NOMO-1 (cell line): ENCODE data around the gene SNX32.
"Not testable (repeated sequence)": the region's sequence is repeated elsewhere in the genome, so short reads cannot be mapped to it uniquely, and the experiment has no call there.

Experiments used
- DNase-seq, 2 experiments: peaks; one replicate each; lab custom pipeline; 2025; ENCODE audit not compliant: unreplicated experiment in 2 of 2; lab: John Stamatoyannopoulos, UW

SNX32 gene

DNA sequence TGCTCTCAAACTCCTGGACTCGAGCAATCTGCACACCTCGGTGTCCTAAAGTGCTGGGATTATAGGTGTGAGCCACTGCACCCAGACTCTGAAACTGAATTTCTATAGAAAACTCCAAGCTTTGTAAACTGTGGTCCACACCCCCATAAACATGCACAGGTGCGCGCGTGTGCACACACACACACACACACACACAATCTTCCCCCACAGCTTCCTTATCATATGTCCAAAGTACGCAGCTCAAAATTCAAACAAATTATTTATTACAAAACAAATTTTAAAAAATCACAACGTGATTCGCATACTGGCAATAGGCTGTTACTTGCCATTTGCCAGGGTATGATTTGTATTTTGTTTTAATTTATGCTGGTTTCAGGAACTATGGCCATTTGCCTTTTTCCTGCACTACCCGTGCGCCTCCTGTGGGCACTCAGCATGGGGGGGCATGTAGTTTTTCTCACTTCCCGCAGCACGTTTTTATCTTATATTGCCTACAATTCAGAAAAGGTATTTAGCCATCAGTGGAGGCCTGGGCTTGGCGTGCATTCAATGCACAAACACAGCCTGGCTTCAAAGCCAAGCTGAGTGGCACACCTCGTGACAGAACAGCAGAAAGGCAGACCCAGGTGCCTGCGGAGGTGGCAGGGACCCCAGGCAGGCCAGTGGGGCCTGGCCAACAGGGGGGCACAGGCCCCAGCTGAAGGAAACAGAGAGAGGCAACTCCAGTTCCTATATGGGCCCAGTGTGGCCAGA, 10.8 kb upstream of the SNX32 start:
- DNase-seq: no peak

DNA sequence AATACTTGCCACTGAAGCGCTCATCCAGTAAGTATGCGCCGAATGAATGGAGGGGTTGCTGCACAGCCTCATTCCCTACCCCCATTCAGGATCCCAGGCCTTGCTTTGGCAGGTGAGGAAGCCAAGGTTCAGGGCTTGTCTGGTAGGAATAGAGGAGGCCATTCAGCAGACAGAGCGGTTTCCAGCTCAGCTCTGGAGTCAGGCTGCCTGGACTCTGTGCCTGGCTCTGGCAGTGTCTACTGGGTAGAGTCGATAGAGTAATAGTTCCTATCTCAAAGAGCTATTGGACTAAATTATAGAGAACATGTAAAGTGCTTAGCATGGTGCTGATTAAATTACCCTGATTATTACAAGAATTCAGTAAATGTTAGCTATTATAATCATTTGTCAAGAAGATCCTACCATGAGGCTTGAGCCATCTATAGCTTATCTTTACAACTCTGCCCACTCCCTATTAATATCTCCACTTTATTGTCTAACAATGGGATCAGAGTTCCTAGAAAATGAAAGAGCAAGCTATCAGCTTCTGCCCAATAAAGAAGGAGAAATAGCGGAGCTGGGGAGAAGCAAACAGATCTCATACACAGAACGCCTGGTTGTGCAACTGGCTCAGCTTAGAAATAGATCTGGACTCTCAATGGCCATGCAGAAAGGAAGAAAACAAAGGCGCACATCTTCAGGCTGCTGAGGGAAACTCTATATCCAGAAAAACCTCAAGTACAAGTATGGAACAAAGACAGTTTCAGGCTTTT, 6.6 kb upstream of the SNX32 start:
- DNase-seq: no peak

DNA sequence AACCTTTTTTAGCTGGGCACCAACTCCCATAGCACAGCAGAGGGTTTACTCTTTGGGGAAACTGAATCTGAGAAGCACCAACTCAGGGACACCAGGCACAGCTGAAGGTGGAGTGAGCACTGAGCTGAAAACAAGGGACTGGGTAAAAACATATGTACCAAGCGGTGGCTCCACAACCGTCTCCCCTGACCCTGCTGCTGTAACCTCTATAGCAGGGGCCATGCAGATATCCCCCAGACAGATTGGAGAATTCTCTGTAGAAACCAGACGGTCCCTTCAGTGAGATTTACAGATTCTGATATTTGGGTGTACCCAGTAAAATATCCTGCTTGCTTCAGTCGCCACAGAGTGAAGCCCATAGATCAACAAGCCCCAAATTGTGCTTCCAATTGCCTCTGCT, 4.3 kb upstream of the SNX32 start:
- no peak for DNase-seq

DNA sequence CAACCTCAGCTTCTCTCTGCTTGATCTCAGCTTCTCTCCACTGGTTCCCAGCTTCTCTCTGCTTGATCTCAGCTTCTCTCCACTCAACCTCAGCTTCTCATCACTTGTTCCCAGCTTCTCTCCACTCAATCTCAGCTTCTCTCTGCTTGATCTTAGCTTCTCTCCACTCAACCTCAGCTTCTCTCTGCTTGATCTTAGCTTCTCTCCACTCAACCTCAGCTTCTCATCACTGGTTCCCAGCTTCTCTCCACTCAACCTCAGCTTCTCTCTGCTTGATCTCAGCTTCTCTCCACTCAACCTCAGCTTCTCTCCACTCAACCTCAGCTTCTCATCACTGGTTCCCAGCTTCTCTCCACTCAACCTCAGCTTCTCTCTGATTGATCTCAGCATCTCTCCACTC, 1.5 kb upstream of the SNX32 start:
- DNase-seq: not testable (repeated sequence)

DNA sequence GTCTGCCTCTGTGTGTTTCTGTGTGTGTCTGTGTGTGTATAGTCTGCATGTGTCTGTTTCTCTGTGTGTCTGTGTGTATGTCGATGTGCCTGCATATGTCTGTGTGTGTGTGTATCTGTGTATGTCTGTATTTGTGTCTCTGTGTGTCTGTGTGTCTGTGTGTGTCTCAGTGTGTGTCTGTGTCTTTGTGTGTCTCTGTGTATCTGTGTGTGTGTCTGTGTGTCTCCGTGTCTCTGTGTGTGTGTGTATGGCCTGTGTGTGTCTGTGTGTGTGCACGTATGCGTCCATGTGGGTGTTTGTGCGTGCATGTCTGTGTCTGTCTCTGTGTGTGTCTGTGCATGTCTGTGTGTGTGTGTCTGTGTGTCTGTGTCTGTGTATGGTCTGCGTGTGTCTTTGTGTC, 439 bp downstream of the SNX32 start:
- DNase-seq: no peak

DNA sequence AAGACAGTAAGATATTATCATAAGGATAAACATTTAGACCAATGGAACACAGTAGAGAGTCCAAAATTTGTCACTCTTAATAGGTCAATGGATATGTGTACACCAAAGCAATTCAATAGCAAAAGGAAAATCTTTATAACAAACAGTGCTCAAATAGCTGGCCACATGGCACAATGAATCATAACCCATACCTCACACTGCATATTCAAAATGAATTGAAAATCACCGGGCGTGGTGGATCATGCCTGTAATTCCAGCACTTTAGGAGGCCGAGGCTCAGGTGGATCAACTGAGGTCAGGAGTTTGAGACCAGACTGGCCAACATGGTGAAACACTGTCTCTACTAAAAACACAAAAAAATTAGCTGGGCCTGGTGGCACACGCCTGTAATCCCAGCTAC, 8.4 kb downstream of the SNX32 start:
- no peak for DNase-seq

DNA sequence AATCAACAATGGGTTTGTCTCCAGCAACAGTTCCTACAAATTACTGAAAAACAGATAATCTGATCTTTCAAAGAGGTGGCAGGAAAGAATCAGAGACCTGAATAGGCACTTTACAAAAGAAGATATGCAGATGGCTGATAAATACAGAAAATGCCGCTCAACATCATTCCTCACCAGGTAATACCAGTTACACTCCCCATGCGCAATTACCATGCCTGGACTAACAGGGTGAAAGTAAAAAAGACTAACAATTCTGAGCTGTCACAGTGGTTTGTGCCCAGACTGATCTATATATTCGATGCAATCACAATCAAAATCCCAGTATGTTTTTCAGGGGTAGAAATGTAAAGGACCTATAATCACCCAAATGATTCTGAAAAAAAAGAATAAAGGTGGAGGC, 10.0 kb downstream of the SNX32 start:
- DNase-seq: no peak

DNA sequence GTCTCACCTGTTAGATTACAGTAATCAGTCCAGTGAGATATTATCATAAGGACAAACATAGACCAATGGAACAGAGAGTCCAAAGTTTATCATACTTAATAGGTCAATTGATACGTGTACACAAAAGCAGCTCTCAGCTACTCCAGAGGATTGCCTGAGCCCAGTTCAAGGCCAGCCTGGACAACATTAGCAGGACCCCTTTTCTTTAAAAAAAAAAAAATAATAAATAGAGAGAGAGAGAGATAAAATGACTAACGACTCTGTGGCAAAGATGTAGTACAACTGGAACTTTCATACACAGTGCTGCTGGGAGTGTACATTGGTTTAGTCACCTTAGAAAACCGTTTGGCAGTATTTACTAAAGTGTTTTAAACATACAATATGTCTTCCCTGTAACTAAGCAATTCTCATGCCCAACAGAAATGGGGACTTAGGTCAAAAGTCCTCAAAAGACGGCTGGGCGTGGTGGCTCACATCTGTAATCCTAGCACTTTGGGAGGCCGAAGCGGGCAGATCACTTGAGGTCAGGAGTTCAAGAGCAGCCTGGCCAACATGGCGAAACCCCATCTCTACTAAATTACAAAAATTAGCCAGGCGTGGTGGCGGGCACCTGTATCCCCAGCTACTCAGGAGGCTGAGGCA, 10.6 kb downstream of the SNX32 start:
- DNase-seq: no peak

DNA sequence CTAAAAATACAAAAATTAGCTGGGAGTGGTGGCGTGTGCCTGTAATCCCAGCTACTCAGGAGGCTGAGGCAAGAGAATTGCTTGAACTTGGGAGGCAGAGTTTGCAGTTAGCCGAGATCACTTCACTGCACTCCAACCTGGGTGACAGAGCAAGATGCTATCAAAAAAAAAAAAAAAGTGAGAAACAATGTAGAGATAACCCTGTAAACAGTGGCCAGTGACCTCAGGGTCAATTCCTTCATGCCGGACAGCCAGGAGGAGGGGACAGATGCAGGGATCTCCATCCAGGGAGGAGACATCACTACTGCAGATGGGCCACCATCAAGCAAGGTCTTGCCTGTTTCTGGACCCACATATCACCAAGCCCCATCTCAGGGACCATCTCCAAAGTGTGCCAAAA, 14.0 kb downstream of the SNX32 start:
- DNase-seq: no peak

DNA sequence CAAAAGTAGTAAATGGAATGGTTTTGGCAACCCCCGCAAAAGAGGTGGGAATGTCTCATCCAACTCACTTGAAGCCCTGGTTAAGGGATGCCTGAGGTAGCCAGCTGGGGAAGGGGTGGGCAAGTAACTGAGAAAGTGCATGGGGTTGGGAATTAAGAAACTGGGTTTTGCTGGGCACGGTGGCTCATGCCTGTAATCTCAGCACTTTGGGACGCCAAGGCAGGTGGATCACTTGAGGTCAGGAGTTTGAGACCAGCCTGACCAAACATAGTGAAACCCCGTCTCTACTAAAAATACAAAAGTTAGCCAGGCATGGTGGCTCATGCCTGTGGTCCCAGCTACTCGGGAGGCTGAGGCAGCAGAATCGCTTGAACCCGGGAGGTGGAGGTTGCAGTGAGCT, 14.9 kb downstream of the SNX32 start:
- not testable (repeated sequence) for DNase-seq

DNA sequence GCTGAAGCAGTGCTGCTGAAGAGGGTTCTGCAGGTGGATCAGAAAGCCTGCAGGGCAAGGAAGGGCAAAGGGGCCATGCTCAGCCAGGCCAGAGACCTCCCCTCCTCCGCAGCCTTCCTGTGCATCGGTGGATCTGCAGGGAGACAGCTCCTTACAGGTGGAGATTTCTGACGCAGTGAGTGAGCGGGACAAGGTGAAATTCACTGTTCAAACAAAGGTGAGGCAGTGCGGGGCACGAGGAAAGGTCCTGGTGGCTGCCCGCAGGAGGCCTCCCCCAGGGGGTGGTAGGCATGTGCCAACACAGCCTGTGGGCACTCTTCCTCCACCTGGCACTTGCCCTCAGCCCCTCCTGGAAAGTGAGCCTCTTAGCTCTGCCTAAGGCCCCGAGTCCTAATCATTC, 15.6 kb downstream of the SNX32 start:
- DNase-seq: no peak

DNA sequence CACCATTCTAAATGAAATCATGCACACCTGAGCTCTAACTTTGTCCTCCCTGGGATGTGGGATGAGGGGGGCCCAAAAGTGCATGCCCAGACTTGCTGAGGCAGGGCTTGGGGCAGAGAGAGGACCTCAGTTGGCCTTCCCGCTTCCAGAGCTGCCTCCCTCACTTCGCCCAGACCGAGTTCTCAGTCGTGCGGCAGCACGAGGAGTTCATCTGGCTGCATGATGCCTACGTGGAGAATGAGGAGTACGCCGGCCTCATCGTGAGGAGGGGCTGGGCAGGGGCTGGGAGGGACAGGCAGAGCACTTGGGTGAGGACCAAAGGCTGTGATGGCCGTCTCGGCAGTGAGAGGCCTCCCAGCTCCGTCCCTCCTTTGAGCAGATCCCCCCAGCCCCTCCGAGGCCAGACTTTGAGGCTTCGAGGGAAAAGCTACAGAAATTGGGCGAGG, 16.0 kb downstream of the SNX32 start:
- no peak for DNase-seq

DNA sequence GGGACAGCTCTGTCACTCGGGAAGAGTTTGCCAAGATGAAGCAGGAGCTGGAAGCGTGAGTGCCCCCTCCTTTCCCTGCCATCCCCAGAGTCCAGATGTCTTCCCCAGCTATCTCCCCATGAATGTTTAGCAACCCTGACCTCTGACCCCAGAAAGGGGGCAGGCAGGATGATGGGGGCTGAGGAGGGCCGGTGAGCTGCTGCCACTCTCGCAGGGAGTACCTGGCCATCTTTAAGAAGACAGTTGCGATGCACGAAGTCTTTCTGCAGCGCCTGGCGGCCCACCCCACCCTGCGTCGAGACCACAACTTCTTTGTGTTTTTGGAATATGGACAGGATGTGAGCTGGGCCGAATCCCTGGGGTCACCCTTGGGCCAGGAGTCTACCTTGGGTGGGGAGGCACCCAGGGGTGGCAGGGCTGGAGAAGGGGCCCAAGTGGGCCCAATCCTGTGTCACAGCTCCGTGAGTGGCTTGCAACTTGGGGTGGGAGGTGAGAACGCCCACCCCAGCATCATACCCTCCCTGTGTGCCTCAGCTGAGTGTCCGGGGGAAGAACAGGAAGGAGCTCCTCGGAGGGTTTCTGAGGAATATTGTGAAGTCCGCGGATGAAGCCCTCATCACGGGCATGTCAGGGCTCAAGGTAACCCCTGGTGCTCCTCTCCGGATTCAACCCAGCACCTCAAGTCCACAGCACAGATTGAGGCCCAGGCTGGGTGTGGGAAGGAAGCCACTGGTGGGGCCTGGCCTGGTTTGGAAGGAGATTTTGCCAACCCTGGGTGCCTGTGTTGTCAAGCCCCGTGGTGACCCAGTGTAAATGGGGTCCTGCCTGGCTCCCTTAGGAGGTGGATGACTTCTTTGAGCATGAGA, 16.7 kb downstream of the SNX32 start:
- no peak for DNase-seq

DNA sequence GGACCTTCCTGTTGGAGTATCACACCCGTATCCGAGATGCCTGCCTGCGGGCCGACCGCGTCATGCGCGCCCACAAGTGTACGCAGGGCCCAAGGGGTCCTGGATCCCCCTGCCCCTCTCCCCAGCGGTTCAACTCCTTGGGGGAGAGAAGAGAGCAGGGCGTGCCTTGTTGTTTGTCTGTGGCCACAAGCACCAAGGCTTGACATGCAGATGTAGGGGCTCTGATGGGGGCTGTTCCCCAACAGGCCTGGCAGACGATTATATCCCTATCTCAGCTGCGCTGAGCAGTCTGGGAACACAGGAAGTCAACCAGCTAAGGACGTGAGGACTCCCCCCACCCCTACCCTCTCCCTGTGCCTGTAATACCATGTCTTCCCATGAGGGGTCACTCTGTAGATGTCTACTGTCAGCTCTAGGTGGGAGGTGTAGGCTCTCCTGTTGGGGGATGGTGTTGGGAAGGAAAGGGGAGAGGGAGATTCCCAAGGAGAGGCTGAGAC, 17.4 kb downstream of the SNX32 start:
- no peak for DNase-seq

DNA sequence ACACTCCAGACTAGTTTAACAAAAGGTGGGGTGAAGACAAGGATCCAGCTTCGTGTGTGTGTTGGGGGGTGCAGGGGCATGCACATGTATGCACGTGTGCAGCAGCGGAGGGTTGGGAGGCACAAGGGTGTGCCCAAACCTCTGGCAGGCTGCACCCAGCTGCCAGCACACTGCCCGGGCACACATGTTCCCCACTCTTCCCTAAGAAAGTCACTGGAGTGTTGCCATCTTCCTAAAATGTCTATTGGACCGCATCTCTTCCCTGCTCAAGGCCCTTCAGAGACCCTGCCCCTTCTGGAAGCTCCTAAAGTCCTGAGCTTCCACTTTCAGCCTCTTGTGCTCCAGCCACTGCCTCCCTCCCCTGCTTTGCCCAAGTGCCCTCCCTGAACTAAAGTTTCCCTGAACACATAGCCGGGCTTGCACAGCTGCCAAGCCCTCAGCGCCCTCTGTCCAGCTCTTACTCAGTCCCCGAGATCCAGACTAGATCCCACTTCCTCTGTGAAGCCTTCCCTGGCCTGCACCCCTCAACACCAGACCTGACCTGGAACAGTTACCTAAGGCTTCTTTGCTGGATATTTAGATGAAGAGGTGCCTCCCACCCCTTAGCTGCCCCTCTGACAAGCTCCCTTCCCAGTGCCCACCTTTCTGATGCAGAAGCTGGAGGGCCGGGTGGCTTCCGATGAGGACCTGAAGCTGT, 18.2 kb downstream of the SNX32 start:
- DNase-seq: no peak

DNA sequence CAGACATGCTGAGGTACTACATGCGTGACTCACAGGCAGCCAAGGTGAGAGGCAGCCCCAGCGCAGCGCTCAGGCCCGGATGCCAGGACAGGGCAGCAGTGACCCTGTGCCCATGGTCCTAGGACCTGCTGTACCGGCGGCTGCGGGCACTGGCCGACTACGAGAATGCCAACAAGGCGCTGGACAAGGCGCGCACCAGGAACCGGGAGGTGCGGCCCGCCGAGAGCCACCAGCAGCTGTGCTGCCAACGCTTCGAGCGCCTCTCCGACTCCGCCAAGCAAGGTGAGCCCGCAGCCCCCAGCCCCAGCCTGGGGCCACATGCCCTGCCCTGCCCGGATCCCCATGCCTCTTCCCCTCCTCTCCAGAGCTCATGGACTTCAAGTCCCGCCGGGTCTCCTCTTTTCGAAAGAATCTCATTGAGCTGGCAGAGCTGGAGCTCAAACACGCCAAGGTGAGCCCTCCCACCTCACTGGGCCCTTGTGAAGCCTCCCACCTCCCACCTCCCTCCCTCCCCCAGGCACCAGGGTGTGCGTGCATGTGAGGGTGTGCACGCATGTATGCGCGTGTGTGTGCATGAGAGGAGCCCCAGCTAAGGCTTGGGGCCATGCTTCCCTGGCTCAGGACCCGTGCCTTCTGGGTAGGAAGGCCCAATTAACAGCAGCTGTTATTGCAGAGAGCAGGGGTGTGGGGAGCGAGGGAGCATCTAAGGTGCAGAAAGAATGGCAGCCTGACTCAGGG, 18.9 kb downstream of the SNX32 start:
- DNase-seq: no peak

DNA sequence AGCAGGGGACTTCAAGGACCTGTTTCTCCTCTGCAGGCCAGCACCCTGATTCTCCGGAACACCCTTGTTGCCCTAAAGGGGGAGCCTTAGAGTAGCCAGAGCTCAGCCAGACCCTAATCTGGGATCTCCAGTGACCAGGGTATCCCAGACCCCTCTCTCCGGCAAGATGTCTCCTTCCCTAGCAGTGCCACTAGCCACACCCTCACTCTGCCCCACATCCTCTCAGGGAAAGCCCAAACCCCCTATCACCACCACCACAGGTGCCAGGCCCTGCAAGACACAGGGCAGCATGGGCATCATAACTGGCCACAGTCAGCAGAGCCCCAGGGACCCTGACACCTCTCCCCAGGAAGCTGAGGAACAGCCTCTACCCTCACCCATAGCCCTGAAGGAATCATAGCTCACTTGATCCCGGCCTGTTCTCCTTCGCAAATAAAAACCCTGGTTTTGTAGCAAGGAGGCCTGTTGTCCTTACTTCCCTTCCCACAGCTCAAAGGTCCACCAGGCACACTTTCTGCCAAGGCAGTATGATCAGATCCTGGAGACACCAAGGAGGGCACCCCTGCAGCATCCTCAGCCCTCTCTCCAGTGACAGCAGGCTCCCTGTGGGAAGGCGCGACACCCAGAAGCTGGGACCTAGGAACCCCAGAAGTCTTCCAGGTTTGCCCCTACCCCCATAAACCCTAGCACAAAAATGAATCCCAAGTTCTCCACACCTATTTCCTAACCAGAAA, 19.6 kb downstream of the SNX32 start:
- DNase-seq: no peak

DNA sequence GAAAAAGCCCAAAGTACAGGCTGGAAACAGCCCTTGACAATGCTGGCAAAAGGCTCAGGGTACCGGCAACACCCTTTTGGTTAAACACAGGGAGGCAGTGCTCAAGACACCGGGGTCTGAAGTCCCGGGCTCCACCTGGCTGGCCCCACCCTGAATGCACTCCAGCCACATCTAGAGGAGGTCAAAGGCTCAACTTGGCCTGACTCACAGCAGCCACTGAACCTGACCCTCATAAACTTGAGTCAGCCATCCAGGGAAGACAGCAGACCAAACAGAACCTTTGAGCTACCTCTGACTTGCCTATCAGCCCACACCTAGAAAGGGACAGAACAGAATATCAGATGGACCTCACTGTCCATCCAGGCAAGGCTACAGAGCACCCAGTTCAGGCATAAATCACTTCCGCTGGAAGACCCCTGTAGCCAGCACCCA, 20.4 kb downstream of the SNX32 start:
- no peak for DNase-seq
